H9 (cell line): ENCODE data around the gene ARHGAP29. TPM values are rescaled to one million over a fixed set of nuclear protein-coding genes. Genes with fewer than 3 reads are reported as not detected.

Experiments
- DNase-seq: peaks from one replicate; pipeline ENCODE4 v3.0.0-alpha.2; 2017
- H2AFZ ChIP-seq: one replicate; pipeline ENCODE4 v1.6.1; 2013; ENCODE audit warnings: mild to moderate bottlenecking, low read length, control low read depth, moderate library complexity
- H2AK5ac ChIP-seq: 2 replicates; pipeline ENCODE4 v1.6.1; 2013; ENCODE audit warnings: low read length, control low read depth, mixed read lengths; ENCODE audit not compliant: insufficient read length
- H2BK120ac ChIP-seq: one replicate; pipeline ENCODE4 v1.6.1; 2013; ENCODE audit warnings: low read depth, mild to moderate bottlenecking, low read length, control low read depth, inconsistent platforms; ENCODE audit not compliant: poor library complexity, severe bottlenecking
- H2BK12ac ChIP-seq: 2 replicates; pipeline ENCODE4 v1.6.1; 2013; ENCODE audit warnings: low read length, control low read depth, mixed read lengths, low read depth; ENCODE audit not compliant: insufficient read length
- H2BK15ac ChIP-seq: 2 replicates; pipeline ENCODE4 v1.6.1; 2013; ENCODE audit warnings: low read depth, low read length, control low read depth
- H2BK20ac ChIP-seq: one replicate; pipeline ENCODE4 v1.6.1; 2013; ENCODE audit warnings: low read depth, mild to moderate bottlenecking, low read length, control low read depth, inconsistent platforms; ENCODE audit not compliant: poor library complexity, severe bottlenecking
- H2BK5ac ChIP-seq: 2 replicates; pipeline ENCODE4 v1.6.1; 2013; ENCODE audit warnings: low read length, control low read depth, mixed read lengths; ENCODE audit not compliant: insufficient read length
- H3K14ac ChIP-seq: 2 replicates; pipeline ENCODE4 v1.6.1; 2013; ENCODE audit warnings: low read length, control low read depth; ENCODE audit not compliant: insufficient read depth
- H3K18ac ChIP-seq: 2 replicates; pipeline ENCODE4 v1.6.1; 2013; ENCODE audit warnings: low read depth, mild to moderate bottlenecking, mixed read lengths, low read length, control low read depth; ENCODE audit not compliant: insufficient read length
- H3K23ac ChIP-seq: 2 replicates; pipeline ENCODE4 v1.6.1; 2013; ENCODE audit warnings: low read length, control low read depth, mixed read lengths, low read depth; ENCODE audit not compliant: insufficient read length
- H3K23me2 ChIP-seq: 2 replicates; pipeline ENCODE4 v1.6.1; 2013; ENCODE audit warnings: low read depth, mild to moderate bottlenecking, mixed read lengths, low read length, control low read depth; ENCODE audit not compliant: insufficient read length, poor library complexity, severe bottlenecking
- H3K27ac ChIP-seq: 2 replicates; pipeline ENCODE4 v1.5.1; 2013; ENCODE audit warnings: low read length, control low read depth, mixed read lengths, low read depth; ENCODE audit not compliant: insufficient read length
- H3K27me3 ChIP-seq: 2 replicates; pipeline ENCODE4 v1.6.1; 2013; ENCODE audit warnings: low read length, control low read depth, inconsistent platforms; ENCODE audit not compliant: insufficient read depth
- H3K4ac ChIP-seq: 2 replicates; pipeline ENCODE4 v1.6.1; 2013; ENCODE audit warnings: low read depth, mild to moderate bottlenecking, control low read depth, inconsistent platforms, low read length, moderate library complexity
- H3K4me1 ChIP-seq: 2 replicates; pipeline ENCODE4 v1.6.1; 2013; ENCODE audit warnings: low read length, control low read depth, inconsistent platforms; ENCODE audit not compliant: insufficient read depth
- H3K4me2 ChIP-seq: 2 replicates; pipeline ENCODE4 v1.6.1; 2013; ENCODE audit warnings: low read length, control low read depth, mixed read lengths; ENCODE audit not compliant: insufficient read length, insufficient read depth
- H3K56ac ChIP-seq: 2 replicates; pipeline ENCODE4 v1.6.1; 2013; ENCODE audit warnings: low read depth, mild to moderate bottlenecking, mixed read lengths, low read length, control low read depth; ENCODE audit not compliant: insufficient read length
- H3K79me1 ChIP-seq: 2 replicates; pipeline ENCODE4 v1.6.1; 2013; ENCODE audit warnings: low read depth, mild to moderate bottlenecking, moderate library complexity, low read length, control low read depth, inconsistent platforms; ENCODE audit not compliant: insufficient read depth, poor library complexity, severe bottlenecking
- H3K79me2 ChIP-seq: 2 replicates; pipeline ENCODE4 v1.6.1; 2013; ENCODE audit warnings: low read length, control low read depth, inconsistent platforms; ENCODE audit not compliant: insufficient read depth
- H3K9ac ChIP-seq: 2 replicates; pipeline ENCODE4 v1.6.1; 2013; ENCODE audit warnings: low read length, control low read depth, mixed read lengths; ENCODE audit not compliant: insufficient read length; ENCODE audit errors: extremely low read depth
- H3K9me3 ChIP-seq: one replicate; pipeline ENCODE4 v1.6.1; 2013; ENCODE audit warnings: low read depth, low read length, inconsistent platforms; ENCODE audit not compliant: control insufficient read depth
- H3T11ph ChIP-seq: one replicate; pipeline ENCODE4 v1.6.1; 2013; ENCODE audit warnings: mild to moderate bottlenecking, low read length, control low read depth, inconsistent platforms
- H4K20me1 ChIP-seq: one replicate; pipeline ENCODE4 v1.6.1; 2013; ENCODE audit not compliant: control insufficient read depth, insufficient read length, insufficient read depth
- H4K5ac ChIP-seq: 2 replicates; pipeline ENCODE4 v1.6.1; 2013; ENCODE audit warnings: low read depth, mild to moderate bottlenecking, mixed read lengths, low read length, control low read depth; ENCODE audit not compliant: insufficient read length
- H4K8ac ChIP-seq: replicated peaks from 2 replicates; pipeline ENCODE4 v1.6.1; 2013; ENCODE audit warnings: low read length, control low read depth, mixed read lengths, low read depth; ENCODE audit not compliant: insufficient read length
- H4K91ac ChIP-seq: 2 replicates; pipeline ENCODE4 v1.6.1; 2013; ENCODE audit warnings: low read depth, mild to moderate bottlenecking, moderate library complexity, mixed read lengths, low read length, control low read depth; ENCODE audit not compliant: insufficient read length
- H3K27ac Mint-ChIP-seq, 3 experiments: 2 replicates in 2 of 3; 3 replicates in 1 of 3; pipeline ENCODE4 v1.8.0; 2020 to 2021; ENCODE audit warnings: mixed read lengths in 3 of 3, mild to moderate bottlenecking in 1 of 3, moderate library complexity in 1 of 3
- H3K27me3 Mint-ChIP-seq: 2 replicates; pipeline ENCODE4 v1.8.0; 2021; ENCODE audit warnings: low read depth, mild to moderate bottlenecking, moderate library complexity, mixed read lengths
- H3K36me3 Mint-ChIP-seq, 3 experiments: 2 replicates in 2 of 3; 3 replicates in 1 of 3; pipeline ENCODE4 v1.8.0; 2020 to 2021; ENCODE audit warnings: low read depth in 3 of 3, mixed read lengths in 3 of 3; ENCODE audit not compliant: insufficient read depth in 1 of 3
- H3K4me1 Mint-ChIP-seq, 2 experiments: 2 replicates each; pipeline ENCODE4 v1.8.0; 2020; ENCODE audit warnings: mixed read lengths in 2 of 2
- H3K4me3 Mint-ChIP-seq, 2 experiments: 2 replicates in 1 of 2; 3 replicates in 1 of 2; pipeline ENCODE4 v1.8.0; 2020 to 2021; ENCODE audit warnings: mild to moderate bottlenecking in 2 of 2, mixed read lengths in 2 of 2, moderate library complexity in 1 of 2
- H3K9me3 Mint-ChIP-seq, 2 experiments: 2 replicates in 1 of 2; 3 replicates in 1 of 2; pipeline ENCODE4 v1.8.0; 2020; ENCODE audit warnings: mild to moderate bottlenecking in 2 of 2, mixed read lengths in 2 of 2, moderate library complexity in 1 of 2
- WGBS: extraction: QIAGEN DNeasy Blood & Tissue Kit; methylation state at CpG from one replicate; pipeline ENCODE4 v1.1.7; 2013; ENCODE audit warnings: missing lambda C conversion rate, low lambda C conversion rate, mixed read lengths; ENCODE audit not compliant: insufficient read length; ENCODE audit errors: extremely low coverage; 5-methylcytosine and 5-hydroxymethylcytosine counted together
- long read RNA-seq: library from polyadenylated mRNA; unstranded; transcript quantifications from one replicate; pipeline ENCODE4 v2.0.0, GENCODE V29; 2020
- total RNA-seq: library from RNA; stranded (reverse); gene quantifications from 2 replicates; pipeline ENCODE4 v1.2.1, GENCODE V29; 2021
- TF ChIP-seq, protein P1 (sequence below): fragments of 200-600 bp; sonication (generic); conservative IDR thresholded peaks from 3 replicates; pipeline ENCODE4 v1.8.0; 2021; ENCODE audit warnings: antibody characterized with exemption, mild to moderate bottlenecking

ARHGAP29 gene, protein sequence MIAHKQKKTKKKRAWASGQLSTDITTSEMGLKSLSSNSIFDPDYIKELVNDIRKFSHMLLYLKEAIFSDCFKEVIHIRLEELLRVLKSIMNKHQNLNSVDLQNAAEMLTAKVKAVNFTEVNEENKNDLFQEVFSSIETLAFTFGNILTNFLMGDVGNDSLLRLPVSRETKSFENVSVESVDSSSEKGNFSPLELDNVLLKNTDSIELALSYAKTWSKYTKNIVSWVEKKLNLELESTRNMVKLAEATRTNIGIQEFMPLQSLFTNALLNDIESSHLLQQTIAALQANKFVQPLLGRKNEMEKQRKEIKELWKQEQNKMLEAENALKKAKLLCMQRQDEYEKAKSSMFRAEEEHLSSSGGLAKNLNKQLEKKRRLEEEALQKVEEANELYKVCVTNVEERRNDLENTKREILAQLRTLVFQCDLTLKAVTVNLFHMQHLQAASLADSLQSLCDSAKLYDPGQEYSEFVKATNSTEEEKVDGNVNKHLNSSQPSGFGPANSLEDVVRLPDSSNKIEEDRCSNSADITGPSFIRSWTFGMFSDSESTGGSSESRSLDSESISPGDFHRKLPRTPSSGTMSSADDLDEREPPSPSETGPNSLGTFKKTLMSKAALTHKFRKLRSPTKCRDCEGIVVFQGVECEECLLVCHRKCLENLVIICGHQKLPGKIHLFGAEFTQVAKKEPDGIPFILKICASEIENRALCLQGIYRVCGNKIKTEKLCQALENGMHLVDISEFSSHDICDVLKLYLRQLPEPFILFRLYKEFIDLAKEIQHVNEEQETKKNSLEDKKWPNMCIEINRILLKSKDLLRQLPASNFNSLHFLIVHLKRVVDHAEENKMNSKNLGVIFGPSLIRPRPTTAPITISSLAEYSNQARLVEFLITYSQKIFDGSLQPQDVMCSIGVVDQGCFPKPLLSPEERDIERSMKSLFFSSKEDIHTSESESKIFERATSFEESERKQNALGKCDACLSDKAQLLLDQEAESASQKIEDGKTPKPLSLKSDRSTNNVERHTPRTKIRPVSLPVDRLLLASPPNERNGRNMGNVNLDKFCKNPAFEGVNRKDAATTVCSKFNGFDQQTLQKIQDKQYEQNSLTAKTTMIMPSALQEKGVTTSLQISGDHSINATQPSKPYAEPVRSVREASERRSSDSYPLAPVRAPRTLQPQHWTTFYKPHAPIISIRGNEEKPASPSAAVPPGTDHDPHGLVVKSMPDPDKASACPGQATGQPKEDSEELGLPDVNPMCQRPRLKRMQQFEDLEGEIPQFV
- total RNA-seq = 1.0 and 1.3 TPM in 2 replicates
- long read RNA-seq, partial matches to known transcripts = 4 of 5 reads
- long read RNA-seq, other reads (novel, unspliced or antisense) = 1 of 5 reads

- Histone ChIP-seq H3K79me2 (no peaks in the 10 kb centered on the region), H3K18ac (peak within 1 kb of the TSS; percentile 7)
- H3K4me1 Mint-ChIP-seq = peaks cover 18 to 20% of the 10 kb centered on the region in 2 experiments
Observed at GRCh38 chr1:94237291-94238226, at the start of gene ARHGAP29. Gene ARHGAP29, minus strand, starts transcription at chr1:94237584. Its CDS starts 5,973 bp downstream, at chr1:94231611.

More at GRCh38 chr1:94237291-94238226, at the start of gene ARHGAP29:
- Histone ChIP-seq H4K8ac (no peak within 1 kb of the TSS), H4K5ac (no peak within 1 kb of the TSS), H2BK5ac (no peak within 1 kb of the TSS), H3K56ac (no peak within 1 kb of the TSS), H3K4me1 (no peaks in the 10 kb centered on the region), H3K23me2 (peaks cover 16% of the 10 kb centered on the region), H3K79me1 (no peaks in the 10 kb centered on the region), H3K4me2 (peak within 1 kb of the TSS; percentile 85), H3K14ac (peak within 1 kb of the TSS; percentile 49; the same call in 1 of the 2 replicates), H3K9ac (peak within 1 kb of the TSS; percentile 12), H4K91ac (no peak within 1 kb of the TSS), H3K23ac (no peak within 1 kb of the TSS), H2BK12ac (no peak within 1 kb of the TSS), H4K20me1 (no peaks in the 10 kb centered on the region), H3K27ac (no peak within 1 kb of the TSS), H3K27me3 (peaks cover 23% of the 10 kb centered on the region; the same call in 1 of the 2 replicates), H3K4ac (no peak within 1 kb of the TSS), H2AK5ac (no peak within 1 kb of the TSS), H2BK120ac (no peak within 1 kb of the TSS), H3K9me3 (no peaks in the 10 kb centered on the region), H2BK20ac (no peak within 1 kb of the TSS), H3T11ph (no peak within 1 kb of the TSS), H2BK15ac (0 out of 2 replicates have a peak within 1 kb of the TSS, but pooled peaks have one; percentile 44), H2AFZ (peak within 1 kb of the TSS; percentile 48)
- peak; percentile 90 for DNase-seq
- H3K27ac Mint-ChIP-seq = peak within 1 kb of the TSS in 1 of 3 experiments; percentile 29; a peak in 2 of 7 replicates
- TF ChIP-seq, protein P1, sequence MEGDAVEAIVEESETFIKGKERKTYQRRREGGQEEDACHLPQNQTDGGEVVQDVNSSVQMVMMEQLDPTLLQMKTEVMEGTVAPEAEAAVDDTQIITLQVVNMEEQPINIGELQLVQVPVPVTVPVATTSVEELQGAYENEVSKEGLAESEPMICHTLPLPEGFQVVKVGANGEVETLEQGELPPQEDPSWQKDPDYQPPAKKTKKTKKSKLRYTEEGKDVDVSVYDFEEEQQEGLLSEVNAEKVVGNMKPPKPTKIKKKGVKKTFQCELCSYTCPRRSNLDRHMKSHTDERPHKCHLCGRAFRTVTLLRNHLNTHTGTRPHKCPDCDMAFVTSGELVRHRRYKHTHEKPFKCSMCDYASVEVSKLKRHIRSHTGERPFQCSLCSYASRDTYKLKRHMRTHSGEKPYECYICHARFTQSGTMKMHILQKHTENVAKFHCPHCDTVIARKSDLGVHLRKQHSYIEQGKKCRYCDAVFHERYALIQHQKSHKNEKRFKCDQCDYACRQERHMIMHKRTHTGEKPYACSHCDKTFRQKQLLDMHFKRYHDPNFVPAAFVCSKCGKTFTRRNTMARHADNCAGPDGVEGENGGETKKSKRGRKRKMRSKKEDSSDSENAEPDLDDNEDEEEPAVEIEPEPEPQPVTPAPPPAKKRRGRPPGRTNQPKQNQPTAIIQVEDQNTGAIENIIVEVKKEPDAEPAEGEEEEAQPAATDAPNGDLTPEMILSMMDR = 0 out of 3 replicates have a peak, but pooled peaks have one; percentile 33
- H3K27me3 Mint-ChIP-seq = peaks cover 77% of the 10 kb centered on the region
- H3K36me3 Mint-ChIP-seq = no peaks in the 10 kb centered on the region
- H3K4me3 Mint-ChIP-seq = peak within 1 kb of the TSS; percentile 71 to 83
- no CpG with 5 or more reads among the region's 88 CpGs for WGBS
- H3K9me3 Mint-ChIP-seq = peaks cover 0 to 2% of the 10 kb centered on the region in 2 experiments; a peak in 2 of 5 replicates
